Measurements from ENCODE around the gene TRPC4AP.

TRPC4AP gene

GRCh38 chr20:35101620-35102019, 9.0 kb upstream of the TRPC4AP start:
- no peak for TF ChIP-seq TAF1 (IDR thresholded peaks at IDR 0.05; ENCODE audit: borderline replicate concordance, insufficient read depth, low read length)
- TF ChIP-seq FOXP2 (optimal IDR thresholded peaks at IDR 0.05; ENCODE audit: borderline replicate concordance, extremely low read depth, extremely low read length, insufficient read depth): no peak
- no peak for TF ChIP-seq SIN3A (IDR thresholded peaks at IDR 0.05; ENCODE audit: borderline replicate concordance, insufficient read depth, low read length)
- TF ChIP-seq, protein P1, sequence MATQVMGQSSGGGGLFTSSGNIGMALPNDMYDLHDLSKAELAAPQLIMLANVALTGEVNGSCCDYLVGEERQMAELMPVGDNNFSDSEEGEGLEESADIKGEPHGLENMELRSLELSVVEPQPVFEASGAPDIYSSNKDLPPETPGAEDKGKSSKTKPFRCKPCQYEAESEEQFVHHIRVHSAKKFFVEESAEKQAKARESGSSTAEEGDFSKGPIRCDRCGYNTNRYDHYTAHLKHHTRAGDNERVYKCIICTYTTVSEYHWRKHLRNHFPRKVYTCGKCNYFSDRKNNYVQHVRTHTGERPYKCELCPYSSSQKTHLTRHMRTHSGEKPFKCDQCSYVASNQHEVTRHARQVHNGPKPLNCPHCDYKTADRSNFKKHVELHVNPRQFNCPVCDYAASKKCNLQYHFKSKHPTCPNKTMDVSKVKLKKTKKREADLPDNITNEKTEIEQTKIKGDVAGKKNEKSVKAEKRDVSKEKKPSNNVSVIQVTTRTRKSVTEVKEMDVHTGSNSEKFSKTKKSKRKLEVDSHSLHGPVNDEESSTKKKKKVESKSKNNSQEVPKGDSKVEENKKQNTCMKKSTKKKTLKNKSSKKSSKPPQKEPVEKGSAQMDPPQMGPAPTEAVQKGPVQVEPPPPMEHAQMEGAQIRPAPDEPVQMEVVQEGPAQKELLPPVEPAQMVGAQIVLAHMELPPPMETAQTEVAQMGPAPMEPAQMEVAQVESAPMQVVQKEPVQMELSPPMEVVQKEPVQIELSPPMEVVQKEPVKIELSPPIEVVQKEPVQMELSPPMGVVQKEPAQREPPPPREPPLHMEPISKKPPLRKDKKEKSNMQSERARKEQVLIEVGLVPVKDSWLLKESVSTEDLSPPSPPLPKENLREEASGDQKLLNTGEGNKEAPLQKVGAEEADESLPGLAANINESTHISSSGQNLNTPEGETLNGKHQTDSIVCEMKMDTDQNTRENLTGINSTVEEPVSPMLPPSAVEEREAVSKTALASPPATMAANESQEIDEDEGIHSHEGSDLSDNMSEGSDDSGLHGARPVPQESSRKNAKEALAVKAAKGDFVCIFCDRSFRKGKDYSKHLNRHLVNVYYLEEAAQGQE (IDR thresholded peaks at IDR 0.05; ENCODE audit: insufficient read depth in 1 of 2, low read depth in 2 of 2, low read length in 2 of 2): no peak
- TF ChIP-seq POLR2AphosphoS5 (IDR thresholded peaks at IDR 0.05; ENCODE audit: low read depth, low read length): no peak

- TF ChIP-seq POLR2AphosphoS5 (IDR thresholded peaks at IDR 0.05; ENCODE audit: low read depth, low read length) (no peak), FOXP2 (optimal IDR thresholded peaks at IDR 0.05; ENCODE audit: borderline replicate concordance, extremely low read depth, extremely low read length, insufficient read depth) (no peak), TAF1 (IDR thresholded peaks at IDR 0.05; ENCODE audit: borderline replicate concordance, insufficient read depth, low read length) (no peak), SIN3A (IDR thresholded peaks at IDR 0.05; ENCODE audit: borderline replicate concordance, insufficient read depth, low read length) (no peak)
- TF ChIP-seq, protein P1 (IDR thresholded peaks at IDR 0.05; ENCODE audit: insufficient read depth in 1 of 2, low read depth in 2 of 2, low read length in 2 of 2): no peak
Observed at GRCh38 chr20:35093267-35093884, 769 bp upstream of the TRPC4AP start.

- TF ChIP-seq, protein P1 (IDR thresholded peaks at IDR 0.05; ENCODE audit: insufficient read depth in 1 of 2, low read depth in 2 of 2, low read length in 2 of 2): no peak
Observed at GRCh38 chr20:35091816-35092523, 637 bp downstream of the TRPC4AP start.

GRCh38 chr20:35088231-35089145, 4.1 kb downstream of the TRPC4AP start:
- TF ChIP-seq SIN3A (IDR thresholded peaks at IDR 0.05; ENCODE audit: borderline replicate concordance, insufficient read depth, low read length) (no peak), POLR2AphosphoS5 (IDR thresholded peaks at IDR 0.05; ENCODE audit: low read depth, low read length) (no peak), FOXP2 (optimal IDR thresholded peaks at IDR 0.05; ENCODE audit: borderline replicate concordance, extremely low read depth, extremely low read length, insufficient read depth) (no peak), TAF1 (IDR thresholded peaks at IDR 0.05; ENCODE audit: borderline replicate concordance, insufficient read depth, low read length) (no peak)
- TF ChIP-seq, protein P1 (IDR thresholded peaks at IDR 0.05; ENCODE audit: insufficient read depth in 1 of 2, low read depth in 2 of 2, low read length in 2 of 2): no peak

Measured in PFSK-1 (cell line).